ENCODE measurements around the gene USP9X. TPM values are rescaled to one million over a fixed set of nuclear protein-coding genes. Genes with fewer than 3 reads are reported as not detected.

Gene USP9X
- total RNA-seq, 1 experiment from 2014 or later = 163 TPM

GRCh38 chrX:41234962-41235361 is 149.7 kb downstream of the USP9X start:
- DNase-seq (ENCODE audit: low spot score) = no peak
- ATAC-seq = no peak
- ChIA-PET POLR2A (no interaction called here), CTCF (no interaction called here)
- Mint-ChIP-seq H3K27ac (peak overlapping the region; percentile 90), H3K4me1 (peaks cover 14% of the 10 kb centered on the region), H3K27me3 (ENCODE audit: low read depth) (no peaks in the 10 kb centered on the region), H3K36me3 (peaks cover 31% of the 10 kb centered on the region), H3K4me3 (no peak overlapping the region), H3K9me3 (no peaks in the 10 kb centered on the region)
- TF ChIP-seq ZNF532 (CRISPR knock-in tag; IDR thresholded peaks at IDR 0.05; ENCODE audit: borderline replicate concordance) = no peak
- TF ChIP-seq TP53 (CRISPR knock-in tag; IDR thresholded peaks at IDR 0.05) = no peak
- no peak for TF ChIP-seq ZNF512 (CRISPR knock-in tag; IDR thresholded peaks at IDR 0.05; ENCODE audit: borderline replicate concordance)
- no peak for TF ChIP-seq ZNF121 (CRISPR knock-in tag; IDR thresholded peaks at IDR 0.05)
- no peak for TF ChIP-seq TCF7 (CRISPR knock-in tag; IDR thresholded peaks at IDR 0.05; ENCODE audit: low read depth)
- TF ChIP-seq, protein P1, sequence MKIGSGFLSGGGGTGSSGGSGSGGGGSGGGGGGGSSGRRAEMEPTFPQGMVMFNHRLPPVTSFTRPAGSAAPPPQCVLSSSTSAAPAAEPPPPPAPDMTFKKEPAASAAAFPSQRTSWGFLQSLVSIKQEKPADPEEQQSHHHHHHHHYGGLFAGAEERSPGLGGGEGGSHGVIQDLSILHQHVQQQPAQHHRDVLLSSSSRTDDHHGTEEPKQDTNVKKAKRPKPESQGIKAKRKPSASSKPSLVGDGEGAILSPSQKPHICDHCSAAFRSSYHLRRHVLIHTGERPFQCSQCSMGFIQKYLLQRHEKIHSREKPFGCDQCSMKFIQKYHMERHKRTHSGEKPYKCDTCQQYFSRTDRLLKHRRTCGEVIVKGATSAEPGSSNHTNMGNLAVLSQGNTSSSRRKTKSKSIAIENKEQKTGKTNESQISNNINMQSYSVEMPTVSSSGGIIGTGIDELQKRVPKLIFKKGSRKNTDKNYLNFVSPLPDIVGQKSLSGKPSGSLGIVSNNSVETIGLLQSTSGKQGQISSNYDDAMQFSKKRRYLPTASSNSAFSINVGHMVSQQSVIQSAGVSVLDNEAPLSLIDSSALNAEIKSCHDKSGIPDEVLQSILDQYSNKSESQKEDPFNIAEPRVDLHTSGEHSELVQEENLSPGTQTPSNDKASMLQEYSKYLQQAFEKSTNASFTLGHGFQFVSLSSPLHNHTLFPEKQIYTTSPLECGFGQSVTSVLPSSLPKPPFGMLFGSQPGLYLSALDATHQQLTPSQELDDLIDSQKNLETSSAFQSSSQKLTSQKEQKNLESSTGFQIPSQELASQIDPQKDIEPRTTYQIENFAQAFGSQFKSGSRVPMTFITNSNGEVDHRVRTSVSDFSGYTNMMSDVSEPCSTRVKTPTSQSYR (CRISPR knock-in tag; IDR thresholded peaks at IDR 0.05) = no peak
- TF ChIP-seq HMGA2 (CRISPR knock-in tag; IDR thresholded peaks at IDR 0.05) = no peak
- TF ChIP-seq ZNF317 (CRISPR knock-in tag; IDR thresholded peaks at IDR 0.05; ENCODE audit: borderline replicate concordance, low read depth) = no peak
- no peak for TF ChIP-seq ARID4B (CRISPR knock-in tag; IDR thresholded peaks at IDR 0.05; ENCODE audit: borderline replicate concordance)
- no peak for TF ChIP-seq KAT7 (CRISPR knock-in tag; IDR thresholded peaks at IDR 0.05; ENCODE audit: borderline replicate concordance)
- no peak for TF ChIP-seq STAT6 (CRISPR knock-in tag; conservative IDR thresholded peaks at IDR 0.05; ENCODE audit: low read depth)
- no peak for TF ChIP-seq ZMAT4 (CRISPR knock-in tag; IDR thresholded peaks at IDR 0.05)
- TF ChIP-seq ATF1 (CRISPR knock-in tag; IDR thresholded peaks at IDR 0.05) = no peak
